ENCODE results near the gene SLC2A9. TPM values are rescaled to one million over a fixed set of nuclear protein-coding genes. Genes with fewer than 3 reads are reported as not detected.
A peak's percentile ranks its signal among the peaks of the same experiment; 100 is the strongest.

Gene SLC2A9
- total and polyA plus RNA-seq, 2 of the 13 experiments (the other 11 are each of a cell fraction or from before 2014, with no cell fraction given), result 36.2 to 42.3 TPM

GRCh38 chr4:10025230-10025806 lies 4.0 kb upstream of the SLC2A9 start (continued):
- TF ChIP-seq ARID4A (CRISPR knock-in tag; IDR thresholded peaks at IDR 0.05; ENCODE audit: borderline replicate concordance) (peak; percentile 24; the same call in 1 of the 2 replicates), MYPOP (CRISPR knock-in tag; IDR thresholded peaks at IDR 0.05) (0 out of 2 replicates have a peak, but pooled peaks have one; percentile 18), ARID5B (CRISPR knock-in tag; IDR thresholded peaks at IDR 0.05) (peak; percentile 82), LCORL (IDR thresholded peaks at IDR 0.05) (no peak), LCORL (CRISPR knock-in tag; IDR thresholded peaks at IDR 0.05) (peak; percentile 41; the same call in 1 of the 2 replicates), FOSL2 (CRISPR knock-in tag; IDR thresholded peaks at IDR 0.05) (peak; percentile 49; the same call in 1 of the 2 replicates), GATAD2A (CRISPR knock-in tag; IDR thresholded peaks at IDR 0.05) (peak; percentile 81), SMAD3 (CRISPR knock-in tag; IDR thresholded peaks at IDR 0.05) (0 out of 2 replicates have a peak, but pooled peaks have one; percentile 50), ESRRA (CRISPR knock-in tag; IDR thresholded peaks at IDR 0.05; ENCODE audit: low read depth) (peak; percentile 85), RXRB (CRISPR knock-in tag; IDR thresholded peaks at IDR 0.05; ENCODE audit: borderline replicate concordance) (peak; percentile 82), CREB1 (IDR thresholded peaks at IDR 0.05) (peak; percentile 65; the same call in 1 of the 2 replicates), CREB1 (CRISPR knock-in tag; IDR thresholded peaks at IDR 0.05) (peak; percentile 65), MXI1 (IDR thresholded peaks at IDR 0.05; ENCODE audit: borderline replicate concordance, low read depth, low read length) (no peak)

All from HepG2 (cell line).